ENCODE measurements around the gene MOB3A. TPM values are rescaled to one million over a fixed set of nuclear protein-coding genes. Genes with fewer than 3 reads are reported as not detected.
A peak's percentile ranks its signal among the peaks of the same experiment; 100 is the strongest.

Gene MOB3A
- polyA plus RNA-seq, 1 donor: 22.8 TPM

GRCh38 chr19:2126879-2127518, 30.9 kb upstream of the MOB3A start:
- DNase-seq: no peak

GRCh38 chr19:2123682-2124387, 27.7 kb upstream of the MOB3A start:
- DNase-seq: no peak

- DNase-seq: no peak
These were observed 26.9 kb upstream of the MOB3A start for GRCh38 chr19:2122982-2123381.

GRCh38 chr19:2122251-2122650, 26.1 kb upstream of the MOB3A start:
- no peak for DNase-seq

- no peak for DNase-seq
These were observed 25.4 kb upstream of the MOB3A start for GRCh38 chr19:2121416-2122051.

- no peak for DNase-seq
These were observed 24.7 kb upstream of the MOB3A start for GRCh38 chr19:2120821-2121220.

GRCh38 chr19:2119921-2120785, 24.0 kb upstream of the MOB3A start:
- peak; percentile 25 for DNase-seq

GRCh38 chr19:2118438-2118837, 22.3 kb upstream of the MOB3A start:
- no peak for DNase-seq

GRCh38 chr19:2117215-2117960, 21.3 kb upstream of the MOB3A start:
- no peak for DNase-seq

- DNase-seq: no peak
These were observed 20.4 kb upstream of the MOB3A start for GRCh38 chr19:2116507-2116906.

GRCh38 chr19:2115911-2116426, 19.8 kb upstream of the MOB3A start:
- no peak for DNase-seq

- no peak for DNase-seq
These were observed 19.2 kb upstream of the MOB3A start for GRCh38 chr19:2115324-2115723.

- DNase-seq: no peak
These were observed 18.7 kb upstream of the MOB3A start for GRCh38 chr19:2114821-2115220.

- no peak for DNase-seq
These were observed 18.1 kb upstream of the MOB3A start for GRCh38 chr19:2114218-2114617.

- DNase-seq: no peak
These were observed 17.5 kb upstream of the MOB3A start for GRCh38 chr19:2113439-2114211.

- no peak for DNase-seq
These were observed 16.6 kb upstream of the MOB3A start for GRCh38 chr19:2112516-2113320.

- DNase-seq: no peak
These were observed 15.8 kb upstream of the MOB3A start for GRCh38 chr19:2111886-2112285.

GRCh38 chr19:2111425-2111824, 15.3 kb upstream of the MOB3A start:
- DNase-seq: no peak

GRCh38 chr19:2110822-2111221, 14.7 kb upstream of the MOB3A start:
- no peak for DNase-seq
